Activated CD4-positive, alpha-beta T cell treated with anti-CD3 and anti-CD28 coated beads, Interleukin-10, Interleukin-2, amounts not matched to agents 100 ng/mL and 50 ng/mL, durations not matched to agents 16 hours and 8 hours (primary cell): Measurements from ENCODE around the gene SSH3.

Experiments
- DNase-seq: peaks from one replicate; pipeline ENCODE4 v3.0.0-alpha.2; 2020

SSH3 gene

GRCh38 chr11:67295846-67296245 is 7.5 kb upstream of the SSH3 start:
- DNase-seq = no peak

- DNase-seq = no peak
Observed at GRCh38 chr11:67298786-67299185, 4.5 kb upstream of the SSH3 start.

GRCh38 chr11:67299471-67300191 is 3.7 kb upstream of the SSH3 start:
- DNase-seq = no peak

GRCh38 chr11:67300256-67300755 is 3.0 kb upstream of the SSH3 start:
- DNase-seq = no peak

GRCh38 chr11:67300756-67301312 is 2.5 kb upstream of the SSH3 start:
- no peak for DNase-seq

GRCh38 chr11:67301313-67301921 is 1.9 kb upstream of the SSH3 start:
- no peak for DNase-seq

- no peak for DNase-seq
Observed at GRCh38 chr11:67301951-67302516, 1.3 kb upstream of the SSH3 start.

- DNase-seq = no peak
Observed at GRCh38 chr11:67302571-67303131, 679 bp upstream of the SSH3 start.

GRCh38 chr11:67303835-67304411 is 593 bp downstream of the SSH3 start:
- DNase-seq = no peak

- DNase-seq = no peak
Observed at GRCh38 chr11:67304511-67305113, 1.3 kb downstream of the SSH3 start.

- DNase-seq = no peak
Observed at GRCh38 chr11:67306769-67307544, 3.6 kb downstream of the SSH3 start.

GRCh38 chr11:67307545-67308001 is 4.2 kb downstream of the SSH3 start:
- DNase-seq = no peak

GRCh38 chr11:67308031-67308866 is 4.9 kb downstream of the SSH3 start:
- no peak for DNase-seq

- no peak for DNase-seq
Observed at GRCh38 chr11:67309166-67309565, 5.8 kb downstream of the SSH3 start.

- no peak for DNase-seq
Observed at GRCh38 chr11:67309661-67310061, 6.3 kb downstream of the SSH3 start.

GRCh38 chr11:67310246-67311050 is 7.1 kb downstream of the SSH3 start:
- DNase-seq = no peak

GRCh38 chr11:67311051-67311555 is 7.8 kb downstream of the SSH3 start:
- DNase-seq = no peak

- DNase-seq = no peak
Observed at GRCh38 chr11:67311556-67312082, 8.3 kb downstream of the SSH3 start.
